ENCODE data around the gene NEU1.

- no peak for TF ChIP-seq CTCF (IDR thresholded peaks at IDR 0.05 in 4 of 5, conservative IDR thresholded peaks at IDR 0.05 in 1 of 5)
- TF ChIP-seq POLR2A (IDR thresholded peaks at IDR 0.05), result no peak
These were observed 15.2 kb downstream of the NEU1 start for GRCh38 chr6:31847276-31847978.

Data from gastrocnemius medialis (tissue), 4 donors.